Neural crest cell (in vitro differentiated cells): ENCODE results near the gene EGR4. TPM values are rescaled to one million over a fixed set of nuclear protein-coding genes. Genes with fewer than 3 reads are reported as not detected.
A peak's percentile ranks its signal among the peaks of the same experiment; 100 is the strongest.

Experiments
- DNase-seq: peaks from one replicate; pipeline ENCODE4 v3.0.0; 2021; ENCODE audit warnings: low read depth, mixed read lengths, low spot score
- H3K27ac Mint-ChIP-seq: one replicate; pipeline ENCODE4 v1.8.0; 2021; ENCODE audit warnings: mild to moderate bottlenecking, mixed read lengths; ENCODE audit not compliant: unreplicated experiment
- H3K27me3 Mint-ChIP-seq: 2 replicates; pipeline ENCODE4 v1.8.0; 2021; ENCODE audit warnings: low read depth, mild to moderate bottlenecking, mixed read lengths
- H3K36me3 Mint-ChIP-seq: 2 replicates; pipeline ENCODE4 v1.8.0; 2021; ENCODE audit warnings: low read depth, mild to moderate bottlenecking, mixed read lengths
- H3K4me1 Mint-ChIP-seq: 2 replicates; pipeline ENCODE4 v1.8.0; 2021; ENCODE audit warnings: mixed read lengths
- H3K4me3 Mint-ChIP-seq: one replicate; pipeline ENCODE4 v1.8.0; 2021; ENCODE audit warnings: mild to moderate bottlenecking, mixed read lengths
- H3K9me3 Mint-ChIP-seq: 2 replicates; pipeline ENCODE4 v1.8.0; 2021; ENCODE audit warnings: mixed read lengths
- CTCF ChIP-seq: fragments of 200-600 bp; sonication (generic); conservative IDR thresholded peaks from 2 replicates; pipeline ENCODE4 v1.5.0; 2021; ENCODE audit warnings: antibody characterized with exemption, mild to moderate bottlenecking
- total RNA-seq: library from RNA; stranded (reverse); gene quantifications from 2 replicates; pipeline ENCODE4 v1.2.1, GENCODE V29; 2021

The EGR4 gene
- total RNA-seq, 1 donor from 2014 or later = not detected

GRCh38 chr2:73283545-73284295, 9.6 kb downstream of the EGR4 start:
- Mint-ChIP-seq H3K27ac (peak overlapping the region; percentile 31), H3K9me3 (no peaks in the 10 kb centered on the region), H3K4me1 (no peaks in the 10 kb centered on the region), H3K36me3 (no peaks in the 10 kb centered on the region), H3K27me3 (peaks cover 76% of the 10 kb centered on the region), H3K4me3 (peak overlapping the region; percentile 85)
- TF ChIP-seq CTCF = no peak
- no peak for DNase-seq

GRCh38 chr2:73282924-73283544, 10.3 kb downstream of the EGR4 start:
- Mint-ChIP-seq H3K4me3 (peak overlapping the region; percentile 85), H3K9me3 (no peaks in the 10 kb centered on the region), H3K27me3 (peaks cover 76% of the 10 kb centered on the region), H3K27ac (no peak overlapping the region), H3K36me3 (no peaks in the 10 kb centered on the region), H3K4me1 (no peaks in the 10 kb centered on the region)
- no peak for TF ChIP-seq CTCF
- DNase-seq = no peak

GRCh38 chr2:73281244-73281643, 12.1 kb downstream of the EGR4 start:
- Mint-ChIP-seq H3K9me3 (no peaks in the 10 kb centered on the region), H3K27me3 (peaks cover 64% of the 10 kb centered on the region), H3K4me3 (no peak overlapping the region), H3K36me3 (no peaks in the 10 kb centered on the region), H3K4me1 (no peaks in the 10 kb centered on the region), H3K27ac (no peak overlapping the region)
- no peak for TF ChIP-seq CTCF
- no peak for DNase-seq

- H3K4me3 Mint-ChIP-seq = peak overlapping the region; percentile 44
- H3K27me3 Mint-ChIP-seq = peaks cover 52% of the 10 kb centered on the region
- no peak for DNase-seq
- no peak for TF ChIP-seq CTCF
- H3K9me3 Mint-ChIP-seq = no peaks in the 10 kb centered on the region
- H3K4me1 Mint-ChIP-seq = no peaks in the 10 kb centered on the region
- H3K36me3 Mint-ChIP-seq = no peaks in the 10 kb centered on the region
- no peak overlapping the region for H3K27ac Mint-ChIP-seq
These were observed 13.5 kb downstream of the EGR4 start for GRCh38 chr2:73279852-73280251.

GRCh38 chr2:73272270-73272669, 21.1 kb downstream of the EGR4 start:
- Mint-ChIP-seq H3K27ac (no peak overlapping the region), H3K4me1 (peaks cover 7% of the 10 kb centered on the region), H3K27me3 (peaks cover 67% of the 10 kb centered on the region), H3K36me3 (peaks cover 9% of the 10 kb centered on the region), H3K4me3 (no peak overlapping the region), H3K9me3 (no peaks in the 10 kb centered on the region)
- no peak for DNase-seq
- no peak for TF ChIP-seq CTCF
